Activated CD8-positive, alpha-beta memory T cell treated with anti-CD3 and anti-CD28 coated beads for 4 hours (primary cell): ENCODE results near the gene ARHGEF19.
"Not testable (repeated sequence)": the region's sequence is repeated elsewhere in the genome, so short reads cannot be mapped to it uniquely, and the experiment has no call there.

Source experiments
- DNase-seq, 2 donors: peaks; one replicate each; pipeline ENCODE4 v3.0.0-alpha.2; 2020; ENCODE audit warnings: low read depth in 2 of 2

Gene ARHGEF19

GRCh38 chr1:16212251-16212961 is at the start of gene ARHGEF19:
TSS of gene ARHGEF19 (minus strand) at chr1:16212652. CDS start at chr1:16209054, 3,598 bp downstream.
- no peak for DNase-seq

GRCh38 chr1:16262067-16262466 is 49.6 kb upstream of the ARHGEF19 start:
- no peak for DNase-seq

- DNase-seq = no peak
Measured at GRCh38 chr1:16260814-16261213, 48.4 kb upstream of the ARHGEF19 start.

- DNase-seq = no peak
Measured at GRCh38 chr1:16258591-16259135, 46.2 kb upstream of the ARHGEF19 start.

DNA sequence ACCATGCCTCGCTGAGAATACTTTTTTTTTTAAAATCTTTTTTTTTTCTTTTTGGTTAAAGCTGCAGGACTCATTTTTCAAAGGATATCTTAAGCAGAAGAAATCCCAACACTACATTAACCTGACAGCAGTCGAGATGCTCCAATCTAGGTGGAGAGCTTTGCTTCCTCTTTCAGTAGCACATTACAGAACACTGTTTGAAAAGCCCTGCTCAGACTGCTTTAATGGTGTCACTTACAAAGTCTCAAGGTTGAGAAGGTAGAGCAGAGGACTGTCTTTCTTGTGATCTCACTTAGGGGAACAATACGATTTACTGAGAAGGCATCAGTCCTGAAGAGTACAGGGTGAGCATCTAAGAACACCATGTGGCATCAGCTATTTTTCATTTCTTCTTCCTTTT is 45.5 kb upstream of the ARHGEF19 start:
- no peak for DNase-seq

GRCh38 chr1:16257556-16257955 is 45.1 kb upstream of the ARHGEF19 start:
- not testable (repeated sequence) for DNase-seq

- DNase-seq = no peak
Measured at GRCh38 chr1:16256478-16256877, 44.0 kb upstream of the ARHGEF19 start.

DNA sequence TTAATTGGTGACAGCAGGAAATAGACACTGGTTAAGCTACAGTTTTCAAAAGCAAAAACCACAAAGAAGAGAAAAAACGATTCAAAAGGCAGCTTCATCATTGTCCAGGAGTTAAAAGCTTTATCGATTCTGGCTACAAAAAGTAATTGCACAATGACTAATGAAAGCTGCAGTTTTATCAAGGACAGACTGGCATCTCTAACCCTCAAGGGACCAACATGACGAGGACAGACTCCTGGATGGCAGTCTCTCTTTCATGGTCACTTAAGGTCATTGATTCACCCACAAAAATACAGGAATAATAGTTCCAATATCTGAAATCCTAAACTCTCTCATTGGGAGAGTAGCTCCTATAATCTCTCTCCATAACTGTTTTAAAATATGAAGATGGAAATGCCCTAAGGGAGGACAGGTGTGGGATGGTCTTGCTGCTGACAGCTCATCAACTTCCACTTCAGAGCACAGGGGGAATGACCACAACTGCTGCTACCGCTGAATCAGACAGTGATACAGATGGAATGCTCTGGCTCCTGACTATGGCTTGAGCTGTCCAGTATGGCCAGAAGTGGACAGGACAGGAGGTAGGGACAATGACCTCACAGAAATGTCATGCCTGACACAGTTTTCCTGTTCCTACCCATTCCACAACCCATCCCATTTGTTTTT is 41.9 kb upstream of the ARHGEF19 start:
- no peak for DNase-seq

- DNase-seq = no peak
Measured at GRCh38 chr1:16253332-16253922, 41.0 kb upstream of the ARHGEF19 start.

DNA sequence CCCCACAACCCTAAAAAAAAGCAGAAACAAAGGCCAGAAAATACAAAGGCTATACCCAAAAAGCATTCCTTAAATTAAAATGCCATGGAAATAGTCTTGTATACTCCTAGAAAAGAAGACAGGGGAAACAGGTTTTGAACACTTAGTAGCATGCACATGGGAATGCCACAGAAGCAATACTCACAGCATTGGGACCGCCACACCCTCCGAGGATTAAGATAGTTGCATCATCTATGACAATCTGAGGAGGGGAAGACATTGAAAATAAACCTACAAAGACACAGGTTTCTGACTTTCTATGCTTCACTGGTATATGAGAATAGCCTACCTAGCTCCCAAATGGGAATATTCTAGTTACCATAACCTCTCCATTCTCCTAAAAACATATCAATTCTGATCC is 40.5 kb upstream of the ARHGEF19 start:
- DNase-seq = no peak

DNA sequence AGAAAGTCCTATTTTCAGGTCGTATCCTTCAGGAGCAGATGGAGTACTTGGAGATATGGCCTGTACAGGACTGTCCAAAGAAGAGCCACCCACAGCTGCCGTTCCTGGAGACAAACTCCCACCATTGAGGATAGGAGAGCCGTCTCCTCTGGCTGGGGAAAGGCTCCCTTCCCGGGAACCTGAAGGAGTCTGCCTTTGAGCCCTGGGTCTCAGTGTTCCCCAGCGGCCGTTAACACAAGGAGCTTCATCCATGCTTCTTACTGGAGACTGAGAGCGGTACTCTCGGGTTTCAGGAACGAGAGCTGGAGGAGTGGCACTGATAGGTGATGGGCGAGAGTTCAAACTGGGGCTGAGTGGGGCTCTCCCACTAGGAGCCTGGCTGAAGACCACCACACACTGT is 38.9 kb upstream of the ARHGEF19 start:
- DNase-seq = no peak

DNA sequence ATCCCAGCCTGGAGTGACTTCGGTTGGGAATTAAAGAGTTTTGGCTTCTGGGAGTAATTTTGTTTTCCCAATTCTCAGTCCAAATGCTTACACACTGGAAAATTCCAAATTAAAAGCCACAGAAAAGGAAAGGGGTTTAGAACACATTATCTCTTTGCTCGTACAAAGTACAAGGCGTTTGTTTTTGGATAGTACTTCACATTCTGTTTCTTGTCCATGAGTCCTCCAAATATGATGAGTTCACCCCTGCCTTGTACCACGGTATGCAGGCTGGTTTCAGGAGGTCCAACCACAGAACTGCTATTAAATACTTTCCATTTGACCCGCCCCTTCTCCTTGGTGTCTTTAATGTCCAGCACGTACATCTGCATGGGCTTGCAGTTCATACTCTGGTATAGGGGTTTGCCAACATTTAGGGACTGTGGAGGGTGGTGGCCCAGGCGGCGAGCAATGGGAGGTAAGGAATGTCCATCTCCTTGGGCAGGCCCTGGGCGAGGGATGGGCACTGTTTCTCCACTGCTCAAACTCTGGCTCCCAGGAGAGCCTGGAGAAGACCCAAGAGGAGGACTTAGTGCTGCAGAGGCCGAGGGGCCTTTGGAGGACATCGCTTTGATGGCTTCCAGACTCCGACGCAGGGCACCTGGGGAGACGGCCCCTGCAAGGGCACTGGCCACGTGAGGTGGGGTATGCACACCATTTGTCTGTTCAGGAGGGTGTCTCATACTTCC is 38.2 kb upstream of the ARHGEF19 start:
- no peak for DNase-seq

DNA sequence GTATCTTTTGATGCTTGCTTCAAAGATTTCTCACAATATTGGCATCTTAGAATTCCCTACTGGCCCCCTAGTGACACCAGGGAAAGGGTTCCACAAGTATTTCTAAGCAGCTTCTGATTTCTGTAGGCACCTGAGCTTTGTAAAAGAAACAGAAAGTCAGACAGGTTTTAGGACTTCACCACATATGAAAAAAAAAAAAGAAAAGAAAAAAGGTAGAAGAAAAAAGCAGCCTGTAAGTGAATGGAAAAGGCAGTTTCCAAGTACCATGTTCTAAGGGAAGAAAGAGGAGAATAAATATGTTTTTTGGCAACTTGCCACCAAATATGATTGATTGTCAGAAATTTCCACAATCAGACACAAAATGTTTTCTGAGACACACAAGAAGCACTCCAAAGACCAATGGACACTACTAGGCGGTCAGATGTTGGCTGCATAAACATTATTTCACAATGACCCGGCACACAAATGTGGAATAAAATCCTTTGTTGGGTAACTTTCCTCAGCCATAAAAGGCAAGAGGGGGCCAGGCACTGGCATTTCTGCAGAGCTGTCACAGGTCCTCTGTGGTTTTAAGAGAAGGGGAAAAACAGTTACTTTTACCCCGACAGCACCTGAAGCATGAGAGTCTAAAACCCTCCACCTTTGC is 37.3 kb upstream of the ARHGEF19 start:
- no peak for DNase-seq

DNA sequence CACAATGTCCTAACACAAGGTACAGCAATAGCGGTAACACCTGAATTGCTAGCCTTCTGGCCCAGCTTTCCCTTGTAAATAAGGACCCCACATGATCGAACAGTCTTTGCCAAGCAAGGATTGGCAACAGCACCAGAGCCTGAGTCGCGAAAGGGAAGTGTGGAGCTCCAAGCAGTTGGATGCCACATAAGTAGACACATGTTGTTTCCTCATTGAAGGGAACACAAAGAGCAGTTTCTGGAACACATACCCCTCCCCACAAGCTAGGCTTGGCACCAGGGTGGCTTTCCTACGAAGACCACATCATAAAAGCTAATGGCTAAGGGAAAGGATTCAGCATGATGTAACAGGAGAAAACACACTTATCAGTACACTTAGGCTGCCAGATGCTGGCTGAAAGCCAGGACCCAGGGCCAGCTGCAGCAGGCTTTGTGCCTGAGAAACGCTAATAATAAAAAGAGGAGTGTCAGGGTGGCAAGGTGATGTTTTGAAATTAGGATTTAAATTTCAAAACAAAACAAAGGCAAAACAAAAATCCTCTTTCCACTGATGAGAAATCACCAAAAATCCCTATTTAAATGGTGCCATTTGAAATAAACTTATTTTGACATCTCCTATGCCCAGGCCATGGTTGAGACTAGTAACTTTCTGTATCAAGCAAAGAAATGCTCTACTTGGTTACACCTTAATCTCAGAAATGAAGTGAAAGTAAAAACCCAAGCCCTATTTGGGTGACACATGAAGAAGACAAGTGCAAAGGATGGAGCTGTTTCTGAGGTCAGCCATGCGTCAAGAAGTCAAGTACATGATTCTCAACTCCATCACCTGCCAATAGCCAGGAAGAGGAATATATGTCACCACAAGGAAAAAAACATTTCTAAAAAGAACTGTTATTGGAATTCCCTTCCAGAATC is 36.4 kb upstream of the ARHGEF19 start:
- no peak for DNase-seq

GRCh38 chr1:16248007-16248436 is 35.6 kb upstream of the ARHGEF19 start:
- no peak for DNase-seq

- DNase-seq = no peak
Measured at GRCh38 chr1:16247441-16247840, 35.0 kb upstream of the ARHGEF19 start.

- no peak for DNase-seq
Measured at GRCh38 chr1:16246961-16247360, 34.5 kb upstream of the ARHGEF19 start.

DNA sequence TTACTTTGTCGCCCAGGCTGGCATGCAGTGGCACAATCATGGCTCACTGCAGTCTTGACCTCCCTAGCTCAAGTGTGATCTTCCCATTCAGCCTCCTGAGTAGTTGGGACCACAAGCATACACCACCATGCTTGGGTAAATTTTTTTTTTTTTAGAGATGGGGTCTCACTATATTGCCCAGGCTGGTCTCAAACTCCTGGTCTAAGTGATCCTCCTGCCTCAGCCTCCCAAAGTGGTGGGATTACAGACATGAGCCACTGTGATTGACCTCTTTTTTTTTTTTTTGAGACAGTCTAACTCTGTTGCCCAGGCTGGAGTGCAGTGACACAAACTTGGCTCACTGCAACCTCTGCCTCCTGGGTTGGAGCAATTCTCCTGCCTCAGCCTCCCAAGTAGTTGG is 33.8 kb upstream of the ARHGEF19 start:
- not testable (repeated sequence) for DNase-seq

DNA sequence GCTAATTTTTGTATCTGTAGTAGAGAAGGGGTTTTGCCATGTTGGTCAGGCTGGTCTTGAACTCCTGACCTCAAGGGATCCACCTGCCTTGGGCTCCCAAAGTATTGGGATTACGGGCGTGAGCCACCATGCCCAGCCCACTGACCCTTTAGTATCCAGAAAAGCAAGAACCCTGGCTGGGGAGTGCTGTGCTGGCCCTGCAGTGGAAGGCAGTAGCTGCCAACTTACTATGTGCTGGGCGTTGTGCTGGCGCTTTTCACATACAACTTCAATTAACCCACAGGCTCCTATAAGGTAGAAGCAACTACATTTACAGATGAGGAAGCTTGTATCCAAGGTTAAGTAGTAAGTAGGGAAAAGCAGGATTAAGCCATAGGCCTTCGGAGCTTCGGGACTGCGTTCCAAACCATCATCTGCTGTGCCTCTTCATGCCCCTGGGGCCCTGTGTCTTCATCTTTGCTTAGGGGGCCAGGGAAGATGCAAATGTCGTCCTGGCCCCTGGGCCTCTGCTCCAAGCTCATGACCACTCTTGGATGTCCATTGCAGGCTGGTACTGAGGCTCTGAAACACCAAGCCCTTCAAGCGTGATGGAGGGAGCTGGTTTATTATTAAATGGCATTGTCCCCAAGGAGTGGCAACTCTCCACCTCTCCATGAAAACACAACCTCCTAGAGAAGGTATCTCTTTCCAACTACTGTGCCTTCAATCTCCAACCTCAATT is 33.2 kb upstream of the ARHGEF19 start:
- DNase-seq = no peak
